Sigmoid colon (tissue), 7 donors: ENCODE data around the gene TTC8. TPM values are rescaled to one million over a fixed set of nuclear protein-coding genes. Genes with fewer than 3 reads are reported as not detected.

Experiments used
- DNase-seq: peaks from one replicate; pipeline ENCODE4 v3.0.0-alpha.2; 2019
- H3K27ac ChIP-seq, 4 donors: fragments of 200-600 bp; sonication (generic); one replicate each; pipeline ENCODE4 v1.5.1; 2016 to 2019; ENCODE audit warnings: mild to moderate bottlenecking in 1 of 4
- H3K27me3 ChIP-seq, 3 donors: fragments of 200-600 bp; sonication (generic); one replicate each; pipeline ENCODE4 v1.5.1; 2019; ENCODE audit warnings: mild to moderate bottlenecking in 1 of 3
- H3K36me3 ChIP-seq, 4 donors: fragments of 200-600 bp; sonication (generic); one replicate each; pipeline ENCODE4 v1.5.1; 2016 to 2019
- H3K4me1 ChIP-seq, 4 donors: fragments of 200-600 bp; sonication (generic); one replicate each; pipeline ENCODE4 v1.5.1; 2017 to 2019
- H3K4me3 ChIP-seq, 4 donors: fragments of 200-600 bp; sonication (generic); one replicate each; pipeline ENCODE4 v1.5.1; 2017 to 2019; ENCODE audit warnings: mild to moderate bottlenecking in 2 of 4, moderate library complexity in 1 of 4
- H3K9me3 ChIP-seq, 4 donors: fragments of 200-600 bp in 3 of 4; sonication (generic) in 3 of 4; one replicate each; pipeline versions ENCODE4 v1.5.1 to v1.6.1; 2013 to 2019
- EP300 ChIP-seq, 4 donors: sonication (generic); formaldehyde crosslinking; IDR thresholded peaks; one replicate each; pipeline ENCODE4 v1.6.1; 2017; ENCODE audit warnings: antibody characterized with exemption in 4 of 4
- POLR2A ChIP-seq, 2 donors: fragments of 450-650 bp; IDR thresholded peaks; one replicate each; pipeline ENCODE4 v1.6.1; 2016; ENCODE audit warnings: antibody characterized with exemption in 2 of 2, mild to moderate bottlenecking in 2 of 2, moderate library complexity in 2 of 2
- POLR2AphosphoS5 ChIP-seq, 4 donors: sonication (generic); formaldehyde crosslinking; IDR thresholded peaks; one replicate each; pipeline ENCODE4 v1.6.1; 2017; ENCODE audit warnings: antibody characterized with exemption in 4 of 4
- WGBS, 2 donors: extraction: QIAGEN DNeasy Blood & Tissue Kit; methylation state at CpG; one replicate each; pipeline ENCODE4 v1.1.7; 2013; 5-methylcytosine and 5-hydroxymethylcytosine counted together
- intact Hi-C: fragments of 100-400 bp; cut with DNase I; formaldehyde crosslinking; loops from one replicate; pipeline ENCODE4 v1.15.1; 2023
- polyA plus RNA-seq, 3 donors: library from polyadenylated mRNA; stranded (reverse); fragments of 200-250 nt; gene quantifications; one replicate each; pipeline ENCODE4 v1.2.3, GENCODE V29; 2013
- total RNA-seq, 4 donors: library from RNA; depleted of rRNA; stranded (reverse); fragments of >200 nt; gene quantifications; one replicate each; pipeline ENCODE4 v1.1.0, GENCODE V29; 2016
- TF ChIP-seq, protein P1 (sequence below), 4 experiments: fragments of 450-650 bp in 3 of 4; fragments of 200-600 bp in 1 of 4; IDR thresholded peaks; one replicate each; pipeline ENCODE4 v1.5.1; 2016 to 2019; ENCODE audit warnings: antibody characterized with exemption in 4 of 4, mild to moderate bottlenecking in 3 of 4, moderate library complexity in 2 of 4
- donor health status: healthy with polysubstance abuse.
- donor health status: Bipolar disorder and iron deficiency.
- donor health status: healthy.

The TTC8 gene
- total and polyA plus RNA-seq, 7 donors, result 8.0 to 35.5 (median 17.3) TPM

DNA sequence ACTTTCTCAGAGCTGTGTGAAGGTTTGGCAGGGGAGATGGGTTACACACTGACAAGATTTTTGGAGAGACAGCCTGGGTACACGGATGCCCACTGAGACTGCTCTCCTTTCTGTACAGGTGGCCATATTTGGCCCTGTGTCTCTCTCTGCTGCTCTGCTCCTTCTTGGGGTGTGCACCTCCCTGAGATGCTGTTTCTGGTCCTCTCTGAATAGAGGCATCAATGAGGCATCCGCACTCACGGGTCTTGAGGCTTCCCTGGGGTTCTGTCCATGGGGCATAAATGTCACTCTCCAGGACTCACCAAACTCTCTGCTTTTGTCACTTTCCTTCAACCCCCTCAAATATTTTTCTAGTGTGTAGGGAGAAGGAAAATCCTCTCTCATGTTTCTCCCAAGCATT lies 77.5 kb downstream of the TTC8 start:
- H3K9me3 ChIP-seq, result peaks cover 0 to 6% (median 0%) of the 10 kb centered on the region in 4 donors
- TF ChIP-seq POLR2AphosphoS5 (IDR thresholded peaks at IDR 0.05), result no peak
- TF ChIP-seq, protein P1, sequence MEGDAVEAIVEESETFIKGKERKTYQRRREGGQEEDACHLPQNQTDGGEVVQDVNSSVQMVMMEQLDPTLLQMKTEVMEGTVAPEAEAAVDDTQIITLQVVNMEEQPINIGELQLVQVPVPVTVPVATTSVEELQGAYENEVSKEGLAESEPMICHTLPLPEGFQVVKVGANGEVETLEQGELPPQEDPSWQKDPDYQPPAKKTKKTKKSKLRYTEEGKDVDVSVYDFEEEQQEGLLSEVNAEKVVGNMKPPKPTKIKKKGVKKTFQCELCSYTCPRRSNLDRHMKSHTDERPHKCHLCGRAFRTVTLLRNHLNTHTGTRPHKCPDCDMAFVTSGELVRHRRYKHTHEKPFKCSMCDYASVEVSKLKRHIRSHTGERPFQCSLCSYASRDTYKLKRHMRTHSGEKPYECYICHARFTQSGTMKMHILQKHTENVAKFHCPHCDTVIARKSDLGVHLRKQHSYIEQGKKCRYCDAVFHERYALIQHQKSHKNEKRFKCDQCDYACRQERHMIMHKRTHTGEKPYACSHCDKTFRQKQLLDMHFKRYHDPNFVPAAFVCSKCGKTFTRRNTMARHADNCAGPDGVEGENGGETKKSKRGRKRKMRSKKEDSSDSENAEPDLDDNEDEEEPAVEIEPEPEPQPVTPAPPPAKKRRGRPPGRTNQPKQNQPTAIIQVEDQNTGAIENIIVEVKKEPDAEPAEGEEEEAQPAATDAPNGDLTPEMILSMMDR (IDR thresholded peaks at IDR 0.05), result no peak
- TF ChIP-seq POLR2A (IDR thresholded peaks at IDR 0.05), result no peak
- TF ChIP-seq EP300 (IDR thresholded peaks at IDR 0.05), result no peak
- H3K27ac ChIP-seq, result no peak overlapping the region
- WGBS, 2 donors, result 77 to 83% methylated on average over 3 of the region's 3 CpGs
- no peaks in the 10 kb centered on the region for H3K36me3 ChIP-seq
- no peaks in the 10 kb centered on the region for H3K4me1 ChIP-seq
- no peak overlapping the region for H3K4me3 ChIP-seq
- DNase-seq, result no peak
- no peaks in the 10 kb centered on the region for H3K27me3 ChIP-seq
- intact Hi-C loops, result no loop called here

DNA sequence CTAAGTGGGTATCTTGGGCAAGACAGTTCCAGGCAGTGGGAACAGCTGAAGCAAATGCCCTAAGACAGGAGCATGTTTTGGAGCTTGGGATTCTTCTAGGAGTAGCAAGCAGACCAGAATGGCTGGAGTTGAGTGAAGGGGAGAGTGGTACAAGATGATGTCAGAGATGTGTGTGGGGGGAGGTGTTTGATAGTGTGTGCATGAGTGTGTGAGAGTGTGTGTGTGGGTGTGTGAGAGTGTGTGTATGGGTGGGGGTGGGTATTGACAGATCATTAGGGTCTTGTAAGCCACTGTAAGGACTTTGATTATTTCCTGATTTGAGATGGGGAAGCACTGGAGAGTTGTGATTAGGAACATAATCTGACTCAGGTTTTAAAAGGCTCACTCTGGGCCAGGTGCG lies 78.4 kb downstream of the TTC8 start:
- no peaks in the 10 kb centered on the region for H3K27me3 ChIP-seq
- no peaks in the 10 kb centered on the region for H3K36me3 ChIP-seq
- no peak overlapping the region for H3K27ac ChIP-seq
- intact Hi-C loops, result no loop called here
- peaks cover 0 to 11% (median 0%) of the 10 kb centered on the region in 4 donors for H3K9me3 ChIP-seq
- H3K4me3 ChIP-seq, result no peak overlapping the region
- 93 to 95% methylated on average over 1 of the region's 1 CpG for WGBS, 2 donors
- H3K4me1 ChIP-seq, result no peaks in the 10 kb centered on the region
- DNase-seq, result no peak
- TF ChIP-seq, protein P1 (IDR thresholded peaks at IDR 0.05), result no peak
- no peak for TF ChIP-seq EP300 (IDR thresholded peaks at IDR 0.05)
- TF ChIP-seq POLR2A (IDR thresholded peaks at IDR 0.05), result no peak
- no peak for TF ChIP-seq POLR2AphosphoS5 (IDR thresholded peaks at IDR 0.05)

DNA sequence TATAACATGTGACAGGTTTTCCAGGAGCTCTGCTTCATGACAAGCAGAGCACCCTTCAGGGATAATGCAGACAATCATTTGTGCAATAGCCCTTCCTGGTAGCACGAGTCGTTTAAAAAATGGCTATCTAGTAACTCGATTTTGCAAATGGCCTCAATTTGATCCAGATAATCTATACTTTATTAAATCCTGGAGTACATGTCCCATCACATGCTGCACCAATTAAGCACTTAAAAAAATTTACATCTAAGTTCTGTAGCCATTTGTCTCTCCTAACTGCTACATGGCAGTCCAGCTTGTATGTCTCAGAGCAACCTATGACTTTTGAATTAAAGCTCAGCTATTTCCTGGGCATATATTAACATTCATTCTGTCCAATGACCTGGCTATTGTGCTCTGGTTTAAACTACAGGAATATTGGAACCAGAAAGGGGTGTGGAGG lies 79.8 kb downstream of the TTC8 start:
- no peaks in the 10 kb centered on the region for H3K4me1 ChIP-seq
- H3K27ac ChIP-seq, result no peak overlapping the region
- DNase-seq, result no peak
- peaks cover 0 to 17% (median 0%) of the 10 kb centered on the region in 4 donors for H3K9me3 ChIP-seq
- 89 to 91% methylated on average over 3 of the region's 3 CpGs for WGBS, 2 donors
- intact Hi-C loops, result no loop called here
- no peak overlapping the region for H3K4me3 ChIP-seq
- H3K27me3 ChIP-seq, result no peaks in the 10 kb centered on the region
- TF ChIP-seq EP300 (IDR thresholded peaks at IDR 0.05) (no peak), POLR2AphosphoS5 (IDR thresholded peaks at IDR 0.05) (no peak), POLR2A (IDR thresholded peaks at IDR 0.05) (no peak)
- TF ChIP-seq, protein P1 (IDR thresholded peaks at IDR 0.05), result no peak
- H3K36me3 ChIP-seq, result no peaks in the 10 kb centered on the region

DNA sequence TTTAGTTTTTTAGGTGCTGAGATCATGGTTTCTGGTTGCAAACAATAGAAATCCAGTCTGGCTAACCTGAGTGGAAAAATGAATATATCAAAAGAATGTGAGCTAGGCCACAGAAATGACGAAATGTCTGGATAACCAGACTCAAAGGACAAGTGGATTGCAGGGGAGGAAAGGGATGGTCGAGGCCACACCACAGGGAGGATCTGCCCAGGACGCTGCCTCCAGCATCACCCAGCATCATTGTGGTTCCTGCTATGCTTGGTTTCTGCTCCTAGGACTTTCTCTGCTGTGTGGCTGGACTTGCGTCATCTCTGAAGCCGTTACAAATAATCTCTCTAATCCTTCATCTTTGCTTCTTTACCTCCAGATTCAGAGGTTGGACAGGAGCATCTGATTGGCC lies 80.4 kb downstream of the TTC8 start:
- no peaks in the 10 kb centered on the region for H3K4me1 ChIP-seq
- no peaks in the 10 kb centered on the region for H3K36me3 ChIP-seq
- TF ChIP-seq EP300 (IDR thresholded peaks at IDR 0.05) (no peak), POLR2A (IDR thresholded peaks at IDR 0.05) (no peak), POLR2AphosphoS5 (IDR thresholded peaks at IDR 0.05) (no peak)
- TF ChIP-seq, protein P1 (IDR thresholded peaks at IDR 0.05), result no peak
- WGBS, 2 donors, result 83 to 89% methylated on average over 5 of the region's 5 CpGs
- peaks cover 0 to 17% (median 0%) of the 10 kb centered on the region in 4 donors for H3K9me3 ChIP-seq
- H3K27ac ChIP-seq, result no peak overlapping the region
- DNase-seq, result no peak
- H3K27me3 ChIP-seq, result no peaks in the 10 kb centered on the region
- intact Hi-C loops, result no loop called here
- no peak overlapping the region for H3K4me3 ChIP-seq

DNA sequence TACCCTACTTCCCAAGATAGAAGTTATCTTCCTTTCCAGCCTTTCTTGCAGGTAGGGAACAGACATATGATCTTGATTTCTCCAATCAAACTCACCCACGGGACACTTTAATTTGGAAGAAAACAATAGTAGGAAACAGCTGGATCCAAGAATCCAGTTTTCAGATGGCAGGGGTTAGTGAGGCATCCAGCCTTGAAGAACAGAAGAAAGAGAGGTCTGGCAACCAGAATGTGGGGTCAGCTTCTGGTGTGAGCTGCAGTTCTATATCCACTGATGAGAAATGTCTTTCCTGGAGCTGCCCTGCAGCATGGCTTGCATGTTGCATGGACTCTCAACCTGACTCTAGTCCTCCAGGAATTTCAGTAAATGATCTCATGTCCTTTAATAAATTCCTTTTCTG lies 83.8 kb downstream of the TTC8 start:
- H3K27me3 ChIP-seq, result no peaks in the 10 kb centered on the region
- no peaks in the 10 kb centered on the region for H3K36me3 ChIP-seq
- H3K4me1 ChIP-seq, result no peaks in the 10 kb centered on the region
- no peak for DNase-seq
- no peak overlapping the region for H3K27ac ChIP-seq
- peaks cover 0 to 17% (median 0%) of the 10 kb centered on the region in 4 donors for H3K9me3 ChIP-seq
- intact Hi-C loops, result no loop called here
- H3K4me3 ChIP-seq, result no peak overlapping the region
- TF ChIP-seq, protein P1 (IDR thresholded peaks at IDR 0.05), result no peak
- 82 to 95% methylated on average over 1 of the region's 1 CpG for WGBS, 2 donors
